KMS-11 (cell line): ENCODE results near the gene CFAP221.

ENCODE experiments used
- H2AFZ ChIP-seq: fragments of 200-600 bp; sonication (generic); 2 replicates; pipeline ENCODE4 v1.6.1; 2016; ENCODE audit warnings: antibody characterized with exemption, mixed run types, low read depth
- H3K27ac ChIP-seq: fragments of 200-600 bp; sonication (generic); 2 replicates; pipeline ENCODE4 v1.6.1; 2016; ENCODE audit warnings: mild to moderate bottlenecking, mixed run types
- H3K27me3 ChIP-seq: fragments of 200-600 bp; sonication (generic); 2 replicates; pipeline ENCODE4 v1.6.1; 2017; ENCODE audit warnings: mild to moderate bottlenecking, low read depth, mixed run types, moderate library complexity; ENCODE audit not compliant: insufficient read depth
- H3K36me3 ChIP-seq: fragments of 200-600 bp; sonication (generic); 2 replicates; pipeline ENCODE4 v1.6.1; 2017; ENCODE audit warnings: mild to moderate bottlenecking, mixed run types; ENCODE audit not compliant: insufficient read depth
- H3K4me1 ChIP-seq: fragments of 200-600 bp; sonication (generic); 2 replicates; pipeline ENCODE4 v1.6.1; 2016; ENCODE audit warnings: mild to moderate bottlenecking, low read depth, mixed run types; ENCODE audit not compliant: poor library complexity, severe bottlenecking
- H3K4me2 ChIP-seq: fragments of 200-600 bp; sonication (generic); 2 replicates; pipeline ENCODE4 v1.7.0; 2016; ENCODE audit warnings: mild to moderate bottlenecking, mixed run types
- H3K4me3 ChIP-seq: fragments of 200-600 bp; sonication (generic); IDR thresholded peaks from 2 replicates; pipeline ENCODE4 v1.6.1; 2017; ENCODE audit warnings: low read depth, low read length, mixed read lengths; ENCODE audit not compliant: insufficient read depth
- H3K79me2 ChIP-seq: fragments of 200-600 bp; sonication (generic); 2 replicates; pipeline ENCODE4 v1.6.1; 2016; ENCODE audit warnings: low read depth, mixed run types; ENCODE audit not compliant: insufficient read depth
- H3K9ac ChIP-seq: fragments of 200-600 bp; sonication (generic); 2 replicates; pipeline ENCODE4 v1.6.1; 2016; ENCODE audit warnings: mild to moderate bottlenecking, mixed run types
- H4K20me1 ChIP-seq: fragments of 200-600 bp; sonication (generic); 2 replicates; pipeline ENCODE4 v1.6.1; 2016; ENCODE audit warnings: mild to moderate bottlenecking, mixed run types; ENCODE audit not compliant: insufficient read depth
- CTCF ChIP-seq: fragments of 200-600 bp; sonication (generic); conservative IDR thresholded peaks from 2 replicates; pipeline ENCODE4 v1.6.1; 2017; ENCODE audit warnings: low read depth, mild to moderate bottlenecking, antibody characterized with exemption, low read length, moderate library complexity, mixed read lengths

The CFAP221 gene

GRCh38 chr2:119583291-119583690 is 39.0 kb downstream of the CFAP221 start:
- H3K4me2 ChIP-seq = no peak overlapping the region

DNA sequence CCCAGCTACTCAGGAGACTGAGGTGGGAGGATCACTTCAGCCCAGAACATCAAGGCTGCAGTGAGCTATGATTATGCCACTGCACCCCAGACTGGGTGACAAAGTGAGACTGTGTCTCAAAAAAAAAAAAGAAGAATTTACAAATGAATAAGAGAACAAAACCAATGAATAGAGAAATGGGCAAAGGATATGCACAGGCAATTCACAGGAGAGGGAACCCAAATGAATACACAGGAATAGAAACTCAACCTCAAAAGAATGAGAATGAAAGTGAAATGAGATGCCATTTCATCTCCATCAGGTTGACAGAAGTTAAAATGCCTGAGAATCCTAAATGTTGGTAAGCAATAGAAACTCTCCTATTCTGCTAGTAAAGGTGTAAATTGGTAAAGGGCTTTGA is 40.2 kb downstream of the CFAP221 start:
- H3K4me1 ChIP-seq = no peaks in the 10 kb centered on the region
- no peak for TF ChIP-seq CTCF
- no peaks in the 10 kb centered on the region for H3K36me3 ChIP-seq
- no peaks in the 10 kb centered on the region for H3K79me2 ChIP-seq
- H3K27ac ChIP-seq = no peak overlapping the region
- H3K27me3 ChIP-seq = no peaks in the 10 kb centered on the region
- H3K4me2 ChIP-seq = no peak overlapping the region
- H3K4me3 ChIP-seq = no peak overlapping the region
- no peaks in the 10 kb centered on the region for H4K20me1 ChIP-seq
- no peak overlapping the region for H2AFZ ChIP-seq
- no peak overlapping the region for H3K9ac ChIP-seq

More at GRCh38 chr2:119583291-119583690, 39.0 kb downstream of the CFAP221 start:
- TF ChIP-seq CTCF = no peak
- Histone ChIP-seq H3K4me1 (no peaks in the 10 kb centered on the region), H3K36me3 (no peaks in the 10 kb centered on the region), H3K9ac (no peak overlapping the region), H3K27me3 (no peaks in the 10 kb centered on the region), H3K27ac (no peak overlapping the region), H3K4me3 (no peak overlapping the region), H4K20me1 (no peaks in the 10 kb centered on the region), H3K79me2 (no peaks in the 10 kb centered on the region), H2AFZ (no peak overlapping the region)

GRCh38 chr2:119586085-119586484 is 41.8 kb downstream of the CFAP221 start:
- no peaks in the 10 kb centered on the region for H3K79me2 ChIP-seq
- no peak for TF ChIP-seq CTCF
- no peak overlapping the region for H2AFZ ChIP-seq

GRCh38 chr2:119590873-119591272 is 46.6 kb downstream of the CFAP221 start:
- H3K9ac ChIP-seq = no peak overlapping the region
- no peaks in the 10 kb centered on the region for H3K36me3 ChIP-seq
- no peaks in the 10 kb centered on the region for H3K4me1 ChIP-seq
- no peak overlapping the region for H3K27ac ChIP-seq
- H2AFZ ChIP-seq = no peak overlapping the region
- H4K20me1 ChIP-seq = no peaks in the 10 kb centered on the region
- H3K4me3 ChIP-seq = no peak overlapping the region
- H3K27me3 ChIP-seq = no peaks in the 10 kb centered on the region
- TF ChIP-seq CTCF = no peak
- no peaks in the 10 kb centered on the region for H3K79me2 ChIP-seq
- no peak overlapping the region for H3K4me2 ChIP-seq

More at GRCh38 chr2:119586085-119586484, 41.8 kb downstream of the CFAP221 start:
- Histone ChIP-seq H3K27ac (no peak overlapping the region), H3K27me3 (no peaks in the 10 kb centered on the region), H3K4me3 (no peak overlapping the region), H4K20me1 (no peaks in the 10 kb centered on the region), H3K4me1 (no peaks in the 10 kb centered on the region), H3K36me3 (no peaks in the 10 kb centered on the region), H3K4me2 (no peak overlapping the region), H3K9ac (no peak overlapping the region)

DNA sequence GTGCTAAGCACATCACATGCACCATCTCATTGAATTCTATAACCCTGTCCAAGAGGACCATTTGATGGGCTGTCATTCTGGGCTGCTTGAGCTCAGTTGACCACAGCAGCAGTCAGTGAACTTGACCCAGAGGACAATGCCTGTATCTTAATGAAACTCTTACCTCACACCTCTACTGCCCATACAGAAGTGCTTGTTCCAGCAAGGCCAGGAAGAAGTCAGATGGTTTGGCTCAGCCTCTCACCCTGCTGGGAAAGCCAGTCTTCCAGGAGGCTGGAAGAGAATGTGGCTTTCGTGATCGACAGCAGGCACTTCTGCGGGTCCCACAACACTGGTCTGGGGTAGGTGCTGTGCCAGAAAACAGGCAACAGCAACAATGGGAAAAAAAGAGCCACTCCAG is 47.3 kb downstream of the CFAP221 start:
- Histone ChIP-seq H2AFZ (no peak overlapping the region), H4K20me1 (no peaks in the 10 kb centered on the region), H3K4me1 (no peaks in the 10 kb centered on the region), H3K27ac (no peak overlapping the region), H3K4me2 (no peak overlapping the region), H3K36me3 (no peaks in the 10 kb centered on the region), H3K4me3 (no peak overlapping the region), H3K9ac (no peak overlapping the region), H3K79me2 (no peaks in the 10 kb centered on the region), H3K27me3 (no peaks in the 10 kb centered on the region)
- TF ChIP-seq CTCF = no peak
